Left kidney (tissue), 8 donors: Measurements from ENCODE around the gene STAM2. TPM values are rescaled to one million over a fixed set of nuclear protein-coding genes. Genes with fewer than 3 reads are reported as not detected.
"Not testable (repeated sequence)": the region's sequence is repeated elsewhere in the genome, so short reads cannot be mapped to it uniquely, and the experiment has no call there.

Source experiments
- DNase-seq: peaks from one replicate; pipeline ENCODE4 v3.0.0-alpha.2; 2013
- long read RNA-seq, 8 donors: transcript quantifications; one replicate each; lab custom pipeline, GENCODE V29; 2026
- polyA plus RNA-seq: library from polyadenylated mRNA; unstranded; fragments of 120-200 nt; gene quantifications from one replicate; pipeline ENCODE4 v1.2.1, GENCODE V29; 2013; ENCODE audit not compliant: insufficient read length

STAM2 gene
- 57.1 TPM for polyA plus RNA-seq
- long read RNA-seq, donor 1, full-length matches to known transcripts, result 5 of 5 reads
- long read RNA-seq, donor 1, partial matches to known transcripts, result 0 of 5 reads
- long read RNA-seq, donor 1, other reads (novel, unspliced or antisense), result 0 of 5 reads
- long read RNA-seq, donor 2, full-length matches to known transcripts, result 4 of 4 reads
- long read RNA-seq, donor 2, partial matches to known transcripts, result 0 of 4 reads
- long read RNA-seq, donor 2, other reads (novel, unspliced or antisense), result 0 of 4 reads
- long read RNA-seq, donor 3, partial matches to known transcripts, result 0 of 3 reads
- long read RNA-seq, donor 3, other reads (novel, unspliced or antisense), result 0 of 3 reads
- long read RNA-seq, donor 4, full-length matches to known transcripts, result 2 of 2 reads
- long read RNA-seq, donor 4, partial matches to known transcripts, result 0 of 2 reads
- long read RNA-seq, donor 4, other reads (novel, unspliced or antisense), result 0 of 2 reads
- long read RNA-seq, donor 5, full-length matches to known transcripts, result 5 of 5 reads
- long read RNA-seq, donor 5, partial matches to known transcripts, result 0 of 5 reads
- long read RNA-seq, donor 5, other reads (novel, unspliced or antisense), result 0 of 5 reads
- long read RNA-seq, donor 6, full-length matches to known transcripts, result 6 of 6 reads
- long read RNA-seq, donor 6, partial matches to known transcripts, result 0 of 6 reads
- long read RNA-seq, donor 6, other reads (novel, unspliced or antisense), result 0 of 6 reads
- long read RNA-seq, donor 7, full-length matches to known transcripts, result 7 of 7 reads
- long read RNA-seq, donor 7, partial matches to known transcripts, result 0 of 7 reads
- long read RNA-seq, donor 7, other reads (novel, unspliced or antisense), result 0 of 7 reads
- long read RNA-seq, donor 8, full-length matches to known transcripts, result 5 of 5 reads
- long read RNA-seq, donor 8, partial matches to known transcripts, result 0 of 5 reads
- long read RNA-seq, donor 8, other reads (novel, unspliced or antisense), result 0 of 5 reads

- peak; percentile 94 for DNase-seq
These were observed at the start of gene STAM2 for GRCh38 chr2:152175368-152176112. Gene STAM2, minus strand, starts transcription at chr2:152175763. Its CDS starts 121 bp downstream, at chr2:152175642.

GRCh38 chr2:152223977-152224376 is 48.4 kb upstream of the STAM2 start:
- DNase-seq, result peak; percentile 48

GRCh38 chr2:152222975-152223637 is 47.5 kb upstream of the STAM2 start:
- DNase-seq, result peak; percentile 81

GRCh38 chr2:152221839-152222238 is 46.3 kb upstream of the STAM2 start:
- no peak for DNase-seq

GRCh38 chr2:152219077-152219828 is 43.7 kb upstream of the STAM2 start:
- no peak for DNase-seq

GRCh38 chr2:152201466-152201830 is 25.9 kb upstream of the STAM2 start:
- DNase-seq, result no peak

GRCh38 chr2:152200565-152201465 is 25.3 kb upstream of the STAM2 start:
- DNase-seq, result no peak

GRCh38 chr2:152200101-152200500 is 24.5 kb upstream of the STAM2 start:
- DNase-seq, result no peak

GRCh38 chr2:152198499-152198898 is 22.9 kb upstream of the STAM2 start:
- no peak for DNase-seq

- not testable (repeated sequence) for DNase-seq
These were observed 22.1 kb upstream of the STAM2 start for GRCh38 chr2:152197508-152198284.

- DNase-seq, result peak; percentile 70
These were observed 14.3 kb upstream of the STAM2 start for GRCh38 chr2:152189622-152190495.

- not testable (repeated sequence) for DNase-seq
These were observed 11.2 kb upstream of the STAM2 start for GRCh38 chr2:152186808-152187207.

- no peak for DNase-seq
These were observed 10.7 kb upstream of the STAM2 start for GRCh38 chr2:152186262-152186661.

- DNase-seq, result no peak
These were observed 8.0 kb upstream of the STAM2 start for GRCh38 chr2:152183401-152184073.

GRCh38 chr2:152177667-152178066 is 2.1 kb upstream of the STAM2 start:
- not testable (repeated sequence) for DNase-seq

GRCh38 chr2:152176113-152176714 is 651 bp upstream of the STAM2 start:
- no peak for DNase-seq

GRCh38 chr2:152175012-152175367 is 573 bp downstream of the STAM2 start:
- no peak for DNase-seq
